HS-27A (cell line): ENCODE results near the gene MTMR10.

Experiments
- DNase-seq: peaks from one replicate; pipeline ENCODE4 v3.0.0-alpha.2; 2012; ENCODE audit warnings: low read depth, missing footprints

Gene MTMR10

GRCh38 chr15:30991255-30992235 lies at the start of gene MTMR10:
MTMR10 (minus strand) TSS chr15:30991628; CDS start chr15:30991506, 122 bp downstream.
- peak; percentile 47 for DNase-seq

- no peak for DNase-seq
Measured at GRCh38 chr15:31040611-31041010, 49.2 kb upstream of the MTMR10 start.

DNA sequence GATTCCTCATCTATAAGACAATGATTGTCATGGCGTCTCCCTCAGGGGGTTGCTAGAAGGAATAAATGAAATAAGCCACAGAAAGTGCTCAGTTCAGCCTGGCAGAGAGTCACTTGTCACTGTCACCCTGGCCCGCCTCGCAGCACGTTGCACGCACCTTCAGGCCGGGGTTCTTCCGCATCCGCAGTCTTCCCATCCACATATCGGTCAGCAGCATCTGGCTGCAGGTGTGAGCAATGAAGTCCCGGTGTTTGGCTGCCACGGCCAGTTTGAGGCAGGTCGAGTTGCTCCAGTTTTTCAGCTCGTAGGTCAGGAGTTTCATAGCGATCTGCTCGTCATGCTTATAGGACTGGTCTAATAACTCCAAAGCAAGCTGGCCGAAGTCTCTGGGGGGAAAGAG lies 48.5 kb upstream of the MTMR10 start:
- no peak for DNase-seq

- no peak for DNase-seq
Measured at GRCh38 chr15:31037731-31038477, 46.5 kb upstream of the MTMR10 start.

- no peak for DNase-seq
Measured at GRCh38 chr15:31036783-31037182, 45.4 kb upstream of the MTMR10 start.

- no peak for DNase-seq
Measured at GRCh38 chr15:31035610-31036009, 44.2 kb upstream of the MTMR10 start.

DNA sequence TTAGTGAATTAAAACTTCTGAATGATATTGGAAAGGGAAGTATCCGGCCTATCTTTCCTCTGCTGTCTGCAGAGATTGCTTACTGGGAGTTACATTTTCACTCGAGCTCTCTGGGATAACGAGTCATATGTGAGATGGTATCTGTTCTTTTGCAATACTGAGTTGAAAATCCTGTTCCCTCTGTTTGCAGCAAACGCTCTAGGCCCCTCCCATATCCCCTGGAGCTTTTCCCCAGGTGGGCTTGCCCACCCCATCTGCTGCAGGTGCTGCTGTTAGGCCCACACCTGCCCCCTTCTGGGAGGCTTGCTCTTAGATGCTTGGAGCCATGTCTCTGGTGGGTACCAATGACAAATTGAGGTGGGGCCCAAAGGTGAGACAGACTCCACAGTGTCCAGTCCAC lies 42.7 kb upstream of the MTMR10 start:
- no peak for DNase-seq

- DNase-seq, result no peak
Measured at GRCh38 chr15:31032961-31033371, 41.5 kb upstream of the MTMR10 start.

DNA sequence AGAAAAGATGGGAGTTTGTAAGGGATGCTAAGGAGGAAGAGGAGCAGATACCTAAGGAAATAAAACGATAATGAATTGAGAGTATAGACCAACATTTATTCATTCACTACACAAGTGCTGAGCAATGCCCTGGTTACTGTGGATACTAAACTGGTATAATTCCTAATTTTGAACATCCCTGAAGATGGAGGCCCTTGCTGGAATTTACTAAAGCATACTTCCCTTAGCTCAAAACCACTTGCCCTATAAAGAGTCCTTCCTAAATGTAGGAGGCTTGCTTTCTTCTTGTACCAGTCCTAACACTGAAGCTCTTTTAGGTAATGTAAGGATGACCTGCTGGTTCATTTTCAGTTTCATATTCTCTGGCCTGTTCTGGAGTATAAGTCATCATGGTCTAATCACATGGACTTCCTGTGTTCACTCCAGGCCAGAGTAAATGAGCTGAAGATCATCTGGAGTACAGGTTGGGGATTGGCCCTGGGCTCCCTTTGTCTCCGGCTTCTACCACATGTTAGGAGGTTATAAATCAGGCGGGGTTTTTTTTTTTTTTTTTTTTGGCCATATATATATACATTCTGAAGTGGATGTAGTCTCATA lies 40.1 kb upstream of the MTMR10 start:
- no peak for DNase-seq

- no peak for DNase-seq
Measured at GRCh38 chr15:31027910-31028578, 36.6 kb upstream of the MTMR10 start.

DNA sequence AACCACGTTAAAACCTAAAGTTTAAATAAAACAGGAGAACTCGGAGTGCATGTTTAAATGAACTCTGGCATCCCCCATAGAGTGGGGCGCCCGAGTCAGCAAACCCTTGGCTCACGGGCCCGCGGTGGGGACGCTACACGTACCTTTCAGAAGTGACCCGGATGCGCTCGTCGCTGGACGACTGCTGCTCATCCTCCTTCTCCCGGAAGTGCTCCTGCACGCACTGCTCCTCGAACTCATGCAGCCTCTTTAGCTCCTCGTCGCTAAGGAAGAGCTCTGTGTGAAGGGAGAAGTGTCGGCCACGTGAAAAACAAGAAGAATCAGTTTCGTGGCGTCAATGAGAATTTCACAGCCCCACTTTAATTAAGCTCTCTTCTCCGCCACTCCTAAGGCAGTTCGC lies 34.6 kb upstream of the MTMR10 start:
- DNase-seq, result no peak

- DNase-seq, result no peak
Measured at GRCh38 chr15:31024979-31025378, 33.6 kb upstream of the MTMR10 start.

DNA sequence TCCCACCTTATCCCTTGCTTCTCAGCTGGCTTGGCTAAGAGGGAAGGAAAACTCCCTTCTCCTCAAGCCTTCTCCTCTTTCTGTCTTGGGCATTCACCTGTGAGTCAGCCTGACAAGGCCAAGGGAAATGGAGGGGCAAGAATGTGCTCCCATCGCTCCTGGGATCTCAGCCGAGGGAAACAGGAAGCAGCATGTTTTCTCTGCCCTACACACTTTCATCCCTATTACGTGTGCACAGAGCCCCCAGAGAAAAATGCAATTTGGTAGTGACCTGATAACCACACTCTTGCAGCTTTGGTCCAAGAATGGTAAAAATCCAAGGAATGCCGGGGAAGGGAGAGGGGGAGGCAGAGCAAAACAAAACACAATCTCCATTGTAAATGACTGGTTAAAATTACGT lies 32.9 kb upstream of the MTMR10 start:
- DNase-seq, result peak; percentile 96

GRCh38 chr15:31023841-31024240 lies 32.4 kb upstream of the MTMR10 start:
- DNase-seq, result no peak

DNA sequence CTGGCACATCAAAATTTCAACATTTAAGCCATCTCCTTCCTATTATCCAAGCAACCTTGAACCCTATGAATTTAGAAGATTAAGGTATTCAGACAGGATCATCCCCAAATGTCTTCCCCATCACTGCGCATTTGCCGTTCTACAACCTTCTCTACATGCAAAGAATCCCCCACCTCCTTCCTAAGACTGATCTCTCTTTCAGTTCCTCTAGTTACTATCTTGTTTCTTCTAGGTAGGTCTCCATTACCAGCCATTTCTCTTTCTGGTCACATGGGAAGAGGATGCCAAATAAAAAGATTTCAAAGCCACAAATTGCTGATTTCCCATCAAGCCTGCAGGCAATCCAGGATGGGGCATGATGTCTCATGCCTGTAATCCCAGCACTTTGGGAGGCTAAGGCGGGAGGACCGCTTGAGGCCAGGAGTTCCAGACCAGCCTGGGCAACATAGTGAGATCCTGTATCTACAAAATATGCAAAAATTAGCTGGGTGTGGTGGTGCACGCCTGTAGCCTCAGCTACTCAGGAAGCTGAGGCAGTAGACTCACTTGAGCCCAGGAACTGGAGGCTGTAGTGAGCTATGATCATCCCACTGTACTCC lies 29.7 kb upstream of the MTMR10 start:
- no peak for DNase-seq

GRCh38 chr15:31020542-31020941 lies 29.1 kb upstream of the MTMR10 start:
- DNase-seq, result no peak

DNA sequence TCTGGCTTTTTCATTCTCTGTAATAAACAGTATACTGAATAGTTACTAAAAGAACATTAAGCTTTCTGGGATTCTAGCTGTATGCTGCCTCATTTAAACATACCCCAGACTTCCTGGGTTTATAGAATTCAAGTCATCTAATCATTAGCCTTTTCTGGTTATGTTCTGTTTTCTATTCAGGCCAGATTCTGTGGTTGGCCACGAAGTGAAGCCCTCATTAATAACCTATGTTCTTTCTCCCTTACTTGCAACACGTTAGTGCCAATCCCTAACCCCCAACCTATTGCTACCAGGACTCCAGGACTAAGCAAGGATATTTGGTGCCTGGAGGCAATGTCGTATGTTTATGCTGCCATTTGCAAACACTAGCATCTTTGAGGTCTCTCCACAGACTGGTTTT lies 28.6 kb upstream of the MTMR10 start:
- no peak for DNase-seq

DNA sequence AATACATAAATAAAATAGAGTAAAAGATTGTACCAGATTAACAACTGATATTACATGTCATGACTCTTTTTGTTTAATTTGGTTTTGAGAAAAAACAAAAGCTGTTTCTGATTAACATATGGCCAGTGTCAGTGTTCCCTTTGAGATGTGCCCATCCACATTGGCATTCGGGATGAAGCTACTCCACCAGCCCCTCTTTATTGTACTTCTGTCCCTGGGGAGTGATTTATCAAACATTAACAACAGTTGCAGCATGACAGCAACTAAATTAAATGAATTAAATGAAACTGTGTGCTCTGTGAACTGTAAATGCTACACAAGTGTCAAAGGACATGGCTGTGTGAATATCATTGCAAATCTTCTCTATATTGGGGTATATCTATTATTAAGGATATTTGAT lies 25.9 kb upstream of the MTMR10 start:
- DNase-seq, result no peak

DNA sequence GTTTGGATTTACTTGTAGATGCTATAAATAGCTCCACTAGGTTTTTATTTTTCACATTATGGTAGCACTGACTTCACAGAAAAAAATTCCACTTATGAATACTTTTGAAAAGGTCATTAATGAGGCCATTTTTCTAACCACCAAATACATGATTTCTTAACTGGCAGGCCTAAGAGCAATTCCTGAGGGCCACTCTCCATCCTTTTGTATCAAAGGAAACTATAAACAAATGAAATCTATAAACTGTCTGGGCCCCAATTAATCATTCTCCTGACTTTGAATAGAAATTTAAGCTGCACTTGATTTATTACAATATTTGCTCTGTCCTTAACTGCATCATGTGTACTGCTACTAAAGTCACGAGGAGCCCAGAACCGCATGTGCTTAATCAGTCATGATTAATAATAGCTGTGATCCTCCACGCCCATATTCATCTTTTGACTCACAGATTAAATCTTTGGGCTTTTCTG lies 25.1 kb upstream of the MTMR10 start:
- no peak for DNase-seq

GRCh38 chr15:31014608-31014925 lies 23.1 kb upstream of the MTMR10 start:
- no peak for DNase-seq

GRCh38 chr15:31013863-31014607 lies 22.6 kb upstream of the MTMR10 start:
- no peak for DNase-seq
